H1 (cell line): ENCODE measurements around the gene FAM53C. TPM values are rescaled to one million over a fixed set of nuclear protein-coding genes. Genes with fewer than 3 reads are reported as not detected.

Experiments
- CHD7 ChIP-seq: fragments of 300-600 bp; sonication (generic); IDR thresholded peaks from 2 replicates; pipeline ENCODE4 v1.7.1; 2012; ENCODE audit warnings: low read length, moderate library complexity, mild to moderate bottlenecking, inconsistent platforms; ENCODE audit not compliant: insufficient replicate concordance
- GABPA ChIP-seq: IDR thresholded peaks from 2 replicates; pipeline ENCODE4 v1.6.1; 2011; ENCODE audit warnings: mild to moderate bottlenecking, low read length, moderate library complexity, borderline replicate concordance; ENCODE audit not compliant: insufficient read depth
- KDM5A ChIP-seq: fragments of 200-600 bp; IDR thresholded peaks from 2 replicates; pipeline ENCODE4 v1.7.1; 2012; ENCODE audit warnings: mild to moderate bottlenecking, low read length, inconsistent platforms, mixed read lengths
- POLR2AphosphoS5 ChIP-seq: IDR thresholded peaks from 2 replicates; pipeline ENCODE4 v1.6.1; 2011; ENCODE audit warnings: low read depth, low read length
- polyA plus RNA-seq, 7 experiments: library from polyadenylated mRNA; depleted of rRNA in 3 of 7; stranded (reverse) in 5 of 7; unstranded in 2 of 7; fragments of >200 nt in 5 of 7; fragments of 200-250 nt in 2 of 7; gene quantifications; 1 replicate in 5 of 7; 2 replicates in 1 of 7; 4 replicates in 1 of 7; pipeline versions ENCODE4 v1.2.1 to v1.2.3, GENCODE V29; 2011 to 2013; ENCODE audit warnings: missing spikeins in 2 of 7, mixed read lengths in 2 of 7
- total RNA-seq: library from RNA; stranded (reverse); fragmentation: NEBNext Ultra II Directional; extraction: Animal tissue kit (Norgen Biotek cat#: 25700); gene quantifications from 2 replicates; pipeline ENCODE4 v1.2.1, GENCODE V29; 2021

The FAM53C gene
- total and polyA plus RNA-seq, 2 of the 8 experiments (the other 6 are each of a cell fraction or from before 2014, with no cell fraction given) = 57.6 to 75.3 TPM

- TF ChIP-seq CHD7 (no peak), GABPA (no peak), KDM5A (no peak), POLR2AphosphoS5 (no peak)
Measured at GRCh38 chr5:138386290-138386689, 48.2 kb downstream of the FAM53C start (continued).
